Cerebellar cortex (tissue), 1 donor: ENCODE data around the gene PLGRKT.
"Not testable (repeated sequence)": the region's sequence is repeated elsewhere in the genome, so short reads cannot be mapped to it uniquely, and the experiment has no call there.

Source experiments
- DNase-seq: peaks from one replicate; pipeline ENCODE4 v3.0.0-alpha.2; 2015; ENCODE audit warnings: low spot score

The PLGRKT gene

GRCh38 chr9:5450359-5451091, 12.8 kb upstream of the PLGRKT start, which contains the start of gene CD274:
TSS of gene CD274 (plus strand) at chr9:5450542. CDS start at chr9:5456114, 5,572 bp downstream.
- peak; percentile 66 for DNase-seq

- no peak for DNase-seq
Observed at GRCh38 chr9:5449521-5450358, 12.0 kb upstream of the PLGRKT start.

- DNase-seq: no peak
Observed at GRCh38 chr9:5448461-5449435, 11.0 kb upstream of the PLGRKT start.

- DNase-seq: no peak
Observed at GRCh38 chr9:5448016-5448415, 10.3 kb upstream of the PLGRKT start.

GRCh38 chr9:5447337-5447736, 9.6 kb upstream of the PLGRKT start:
- DNase-seq: no peak

- DNase-seq: no peak
Observed at GRCh38 chr9:5446451-5447236, 8.9 kb upstream of the PLGRKT start.

GRCh38 chr9:5445886-5446285, 8.2 kb upstream of the PLGRKT start:
- DNase-seq: no peak

GRCh38 chr9:5445096-5445495, 7.4 kb upstream of the PLGRKT start:
- not testable (repeated sequence) for DNase-seq

GRCh38 chr9:5443850-5444249, 6.1 kb upstream of the PLGRKT start:
- DNase-seq: no peak

GRCh38 chr9:5442400-5443011, 4.8 kb upstream of the PLGRKT start:
- peak; percentile 65 for DNase-seq

GRCh38 chr9:5441043-5441442, 3.3 kb upstream of the PLGRKT start:
- DNase-seq: no peak

GRCh38 chr9:5440426-5440825, 2.7 kb upstream of the PLGRKT start:
- no peak for DNase-seq

GRCh38 chr9:5438301-5439162, 807 bp upstream of the PLGRKT start:
- DNase-seq: no peak

GRCh38 chr9:5436441-5436840, 1.3 kb downstream of the PLGRKT start:
- no peak for DNase-seq

- DNase-seq: no peak
Observed at GRCh38 chr9:5435912-5436311, 1.8 kb downstream of the PLGRKT start.

- DNase-seq: not testable (repeated sequence)
Observed at GRCh38 chr9:5433841-5434810, 3.6 kb downstream of the PLGRKT start.

GRCh38 chr9:5433328-5433727, 4.4 kb downstream of the PLGRKT start:
- DNase-seq: not testable (repeated sequence)

- DNase-seq: not testable (repeated sequence)
Observed at GRCh38 chr9:5432890-5433289, 4.8 kb downstream of the PLGRKT start.

- no peak for DNase-seq
Observed at GRCh38 chr9:5430912-5431311, 6.8 kb downstream of the PLGRKT start.
